ENCODE measurements around the gene CMTM2. TPM values are rescaled to one million over a fixed set of nuclear protein-coding genes. Genes with fewer than 3 reads are reported as not detected.
A peak's percentile ranks its signal among the peaks of the same experiment; 100 is the strongest.

The CMTM2 gene
- total RNA-seq, 1 experiment from 2014 or later: not detected

- BruUV-seq (replicated peaks): no TSS peak
- in situ Hi-C loops (cut with HindIII; ENCODE audit: low pct_unique_long_range_greater_than_20kb, low sequenced_read_pairs): no loop called here
- Histone ChIP-seq H3K36me3 (ENCODE audit: control insufficient read depth, insufficient read depth, low read length) (no peaks in the 10 kb centered on the region; the same call in 1 of the 2 replicates), H3K27ac (ENCODE audit: low read length) (peak overlapping the region; percentile 96), H3K27me3 (ENCODE audit: control insufficient read depth, insufficient read depth, low read length) (no peaks in the 10 kb centered on the region), H3K9me3 (ENCODE audit: control insufficient read depth, insufficient read depth, low read depth, low read length) (no peaks in the 10 kb centered on the region), H3K4me1 (ENCODE audit: control insufficient read depth, insufficient read depth, low read length) (peaks cover 44% of the 10 kb centered on the region), H3K4me3 (ENCODE audit: low read depth in 2 of 2, low read length in 2 of 2) (peak overlapping the region; percentile 75 to 86)
- ChIA-PET POLR2A (interaction anchor here (0.7 kb wide), 1 partner anchor 11 kb away, joined by 4 read pairs; no protein-coding TSS in a partner anchor), CTCF (no interaction called here)
- 0 out of 2 replicates have a peak, but pooled peaks have one; percentile 1 for ATAC-seq
- TF ChIP-seq SIN3A (IDR thresholded peaks at IDR 0.05; ENCODE audit: borderline replicate concordance, insufficient read depth, low read depth, low read length) (no peak), TCF7L2 (IDR thresholded peaks at IDR 0.05; ENCODE audit: low read depth, low read length) (no peak), CTCF (IDR thresholded peaks at IDR 0.05) (no peak; the same call in 1 of the 2 replicates), POLR2AphosphoS5 (IDR thresholded peaks at IDR 0.05; ENCODE audit: low read depth, low read length) (no peak), REST (IDR thresholded peaks at IDR 0.05; ENCODE audit: insufficient read depth in 1 of 2, low read depth in 2 of 2, low read length in 1 of 2) (no peak)
- intact Hi-C loops (cut with micrococcal nuclease; ENCODE audit: unreplicated experiment): no loop called here
- DNase-seq (ENCODE audit: low read depth, low spot score): no peak
Observed at GRCh38 chr16:66551788-66552285, 27.4 kb upstream of the CMTM2 start.

- peak; percentile 70 for DNase-seq (ENCODE audit: low read depth, low spot score)
- peak within 1 kb of the TSS; percentile 96 for H3K27ac ChIP-seq (ENCODE audit: low read length)
Observed at GRCh38 chr16:66552286-66553177, 26.7 kb upstream of the CMTM2 start, which contains the start of gene CKLF. Gene CKLF (plus strand): TSS chr16:66552576. CDS start chr16:66552716, 140 bp downstream.

More at GRCh38 chr16:66552286-66553177, 26.7 kb upstream of the CMTM2 start, which contains the start of gene CKLF:
- POLR2A ChIA-PET: interaction anchor here (0.7 kb wide), 1 partner anchor 11 kb away, joined by 4 read pairs; no protein-coding TSS in a partner anchor
- no peaks in the 10 kb centered on the region for H3K9me3 ChIP-seq (ENCODE audit: control insufficient read depth, insufficient read depth, low read depth, low read length)
- H3K36me3 ChIP-seq (ENCODE audit: control insufficient read depth, insufficient read depth, low read length): no peaks in the 10 kb centered on the region; the same call in 1 of the 2 replicates
- ATAC-seq: peak; percentile 83
- H3K4me3 ChIP-seq (ENCODE audit: low read depth in 2 of 2, low read length in 2 of 2): peak within 1 kb of the TSS; percentile 75 to 86
- TSS peak; percentile 73 for BruUV-seq (replicated peaks)
- CTCF ChIA-PET: no interaction called here
- intact Hi-C loops (cut with micrococcal nuclease; ENCODE audit: unreplicated experiment): no loop called here
- no peaks in the 10 kb centered on the region for H3K27me3 ChIP-seq (ENCODE audit: control insufficient read depth, insufficient read depth, low read length)
- in situ Hi-C loops (cut with HindIII; ENCODE audit: low pct_unique_long_range_greater_than_20kb, low sequenced_read_pairs): no loop called here
- peaks cover 44% of the 10 kb centered on the region for H3K4me1 ChIP-seq (ENCODE audit: control insufficient read depth, insufficient read depth, low read length)
- TF ChIP-seq POLR2AphosphoS5 (IDR thresholded peaks at IDR 0.05; ENCODE audit: low read depth, low read length) (peak; percentile 79), SIN3A (IDR thresholded peaks at IDR 0.05; ENCODE audit: borderline replicate concordance, insufficient read depth, low read depth, low read length) (no peak)

Data from Panc1 (cell line).